SK-N-SH treated with all-trans-retinoic acid at 6 μM for 48 hours (cell line): ENCODE data around the gene TOPAZ1.

Experiments used
- ATAC-seq: fragments of 200-7000 bp; cut with Tn5 transposase; 3 replicates; pipeline ENCODE4 v1.9.1; 2020; ENCODE audit warnings: mild to moderate bottlenecking, moderate library complexity
- ARNTL ChIP-seq: fragments of 450-650 bp; formaldehyde crosslinking; IDR thresholded peaks from 2 replicates; pipeline ENCODE4 v1.5.0; 2020; ENCODE audit warnings: low read depth, mild to moderate bottlenecking, moderate library complexity, borderline replicate concordance
- BACH2 ChIP-seq: fragments of 250-450 bp; sonication (Bioruptor Pico); IDR thresholded peaks from 2 replicates; pipeline ENCODE4 v1.9.0; 2021; ENCODE audit warnings: mild to moderate bottlenecking, borderline replicate concordance
- CREB5 ChIP-seq: fragments of 250-450 bp; sonication (Bioruptor Pico); IDR thresholded peaks from 2 replicates; pipeline ENCODE4 v1.5.1; 2020; ENCODE audit warnings: low read depth, mild to moderate bottlenecking, moderate library complexity
- CSDC2 ChIP-seq: fragments of 250-450 bp; sonication (Bioruptor Pico); IDR thresholded peaks from 2 replicates; pipeline ENCODE4 v1.5.0; 2020; ENCODE audit warnings: mild to moderate bottlenecking, moderate library complexity
- ESRRG ChIP-seq: fragments of 250-450 bp; sonication (Bioruptor Pico); IDR thresholded peaks from 2 replicates; pipeline ENCODE4 v1.6.1; 2021; ENCODE audit warnings: mild to moderate bottlenecking
- GLIS3 ChIP-seq: fragments of 250-450 bp; sonication (Bioruptor Pico); IDR thresholded peaks from 2 replicates; pipeline ENCODE4 v1.5.0; 2020; ENCODE audit warnings: mild to moderate bottlenecking, moderate library complexity
- ISL1 ChIP-seq: fragments of 250-450 bp; sonication (Bioruptor Pico); IDR thresholded peaks from 2 replicates; pipeline ENCODE4 v2.1.2; 2022; ENCODE audit warnings: mild to moderate bottlenecking, moderate library complexity
- OSR1 ChIP-seq: fragments of 250-450 bp; sonication (Bioruptor Pico); IDR thresholded peaks from 2 replicates; pipeline ENCODE4 v1.8.0; 2022; ENCODE audit warnings: moderate library complexity, mild to moderate bottlenecking, inconsistent platforms
- PATZ1 ChIP-seq: fragments of 250-450 bp; sonication (Bioruptor Pico); IDR thresholded peaks from 2 replicates; pipeline ENCODE4 v1.8.0; 2020; ENCODE audit warnings: mild to moderate bottlenecking, moderate library complexity, borderline replicate concordance
- PPARA ChIP-seq: fragments of 250-450 bp; sonication (Bioruptor Pico); IDR thresholded peaks from 2 replicates; pipeline ENCODE4 v1.5.0; 2020; ENCODE audit warnings: mild to moderate bottlenecking, borderline replicate concordance
- RARB ChIP-seq: fragments of 250-450 bp; sonication (Bioruptor Pico); IDR thresholded peaks from 2 replicates; pipeline ENCODE4 v1.8.0; 2021; ENCODE audit warnings: mild to moderate bottlenecking, moderate library complexity
- SNAI2 ChIP-seq: fragments of 250-450 bp; sonication (Bioruptor Pico); IDR thresholded peaks from 2 replicates; pipeline ENCODE4 v1.5.0; 2020; ENCODE audit warnings: mild to moderate bottlenecking, moderate library complexity
- TCF4 ChIP-seq: fragments of 250-450 bp; sonication (Bioruptor Pico); IDR thresholded peaks from 2 replicates; pipeline ENCODE4 v1.8.0; 2021; ENCODE audit warnings: mild to moderate bottlenecking, moderate library complexity, borderline replicate concordance
- ZC3H10 ChIP-seq: fragments of 250-450 bp; sonication (Bioruptor Pico); IDR thresholded peaks from 2 replicates; pipeline ENCODE4 v1.5.1; 2021; ENCODE audit warnings: mild to moderate bottlenecking, moderate library complexity
- ZFP3 ChIP-seq: fragments of 250-450 bp; sonication (Bioruptor Pico); IDR thresholded peaks from 2 replicates; pipeline ENCODE4 v1.5.0; 2020; ENCODE audit warnings: mild to moderate bottlenecking, moderate library complexity
- ZFP30 ChIP-seq: fragments of 450-650 bp; formaldehyde crosslinking; IDR thresholded peaks from 2 replicates; pipeline ENCODE4 v1.5.0; 2022; ENCODE audit warnings: mild to moderate bottlenecking, moderate library complexity
- ZNF565 ChIP-seq: fragments of 450-650 bp; formaldehyde crosslinking; conservative IDR thresholded peaks from 2 replicates; pipeline ENCODE4 v1.5.0; 2020; ENCODE audit warnings: low read depth, mild to moderate bottlenecking, moderate library complexity
- ZNF70 ChIP-seq: fragments of 450-650 bp; formaldehyde crosslinking; IDR thresholded peaks from 2 replicates; pipeline ENCODE4 v1.5.0; 2020; ENCODE audit warnings: mild to moderate bottlenecking, moderate library complexity
- ZNF8 ChIP-seq: fragments of 450-650 bp; formaldehyde crosslinking; IDR thresholded peaks from 2 replicates; pipeline ENCODE4 v1.5.0; 2020; ENCODE audit warnings: mild to moderate bottlenecking, moderate library complexity
- TF ChIP-seq, protein P1 (sequence below): fragments of 250-450 bp; sonication (Bioruptor Pico); IDR thresholded peaks from 2 replicates; pipeline ENCODE4 v1.5.0; 2020; ENCODE audit warnings: mild to moderate bottlenecking, moderate library complexity
- TF ChIP-seq, protein P2 (sequence below): fragments of 250-450 bp; sonication (Bioruptor Pico); IDR thresholded peaks from 2 replicates; pipeline ENCODE4 v1.8.0; 2021; ENCODE audit warnings: low read depth, mild to moderate bottlenecking, moderate library complexity, borderline replicate concordance

The TOPAZ1 gene

DNA sequence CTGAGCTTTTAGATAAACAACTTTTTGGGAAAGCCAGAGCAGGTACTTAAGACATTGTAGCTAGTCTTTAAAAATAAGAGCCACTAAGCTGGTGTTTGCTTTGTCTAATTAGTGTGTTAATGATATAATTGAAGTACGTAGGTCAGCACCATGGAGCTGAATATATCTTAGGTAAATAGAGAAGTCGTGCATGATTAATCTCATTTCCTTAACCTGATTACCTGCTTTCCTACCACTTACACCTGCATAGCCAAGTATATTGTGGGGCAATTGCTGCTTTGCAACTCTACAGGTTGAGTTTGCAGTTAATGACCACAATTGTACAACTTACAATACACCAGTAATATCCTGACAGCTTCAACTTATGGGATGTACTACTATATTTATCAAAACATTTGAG lies 17.6 kb upstream of the TOPAZ1 start:
- no peak for TF ChIP-seq PATZ1 (CRISPR knock-in tag)
- no peak for TF ChIP-seq OSR1 (CRISPR knock-in tag)
- TF ChIP-seq ZNF565 = no peak
- no peak for TF ChIP-seq ZC3H10 (CRISPR knock-in tag)
- no peak for TF ChIP-seq PPARA (CRISPR knock-in tag)
- TF ChIP-seq ARNTL (CRISPR knock-in tag) = no peak
- no peak for TF ChIP-seq CSDC2 (CRISPR knock-in tag)
- TF ChIP-seq, protein P1, sequence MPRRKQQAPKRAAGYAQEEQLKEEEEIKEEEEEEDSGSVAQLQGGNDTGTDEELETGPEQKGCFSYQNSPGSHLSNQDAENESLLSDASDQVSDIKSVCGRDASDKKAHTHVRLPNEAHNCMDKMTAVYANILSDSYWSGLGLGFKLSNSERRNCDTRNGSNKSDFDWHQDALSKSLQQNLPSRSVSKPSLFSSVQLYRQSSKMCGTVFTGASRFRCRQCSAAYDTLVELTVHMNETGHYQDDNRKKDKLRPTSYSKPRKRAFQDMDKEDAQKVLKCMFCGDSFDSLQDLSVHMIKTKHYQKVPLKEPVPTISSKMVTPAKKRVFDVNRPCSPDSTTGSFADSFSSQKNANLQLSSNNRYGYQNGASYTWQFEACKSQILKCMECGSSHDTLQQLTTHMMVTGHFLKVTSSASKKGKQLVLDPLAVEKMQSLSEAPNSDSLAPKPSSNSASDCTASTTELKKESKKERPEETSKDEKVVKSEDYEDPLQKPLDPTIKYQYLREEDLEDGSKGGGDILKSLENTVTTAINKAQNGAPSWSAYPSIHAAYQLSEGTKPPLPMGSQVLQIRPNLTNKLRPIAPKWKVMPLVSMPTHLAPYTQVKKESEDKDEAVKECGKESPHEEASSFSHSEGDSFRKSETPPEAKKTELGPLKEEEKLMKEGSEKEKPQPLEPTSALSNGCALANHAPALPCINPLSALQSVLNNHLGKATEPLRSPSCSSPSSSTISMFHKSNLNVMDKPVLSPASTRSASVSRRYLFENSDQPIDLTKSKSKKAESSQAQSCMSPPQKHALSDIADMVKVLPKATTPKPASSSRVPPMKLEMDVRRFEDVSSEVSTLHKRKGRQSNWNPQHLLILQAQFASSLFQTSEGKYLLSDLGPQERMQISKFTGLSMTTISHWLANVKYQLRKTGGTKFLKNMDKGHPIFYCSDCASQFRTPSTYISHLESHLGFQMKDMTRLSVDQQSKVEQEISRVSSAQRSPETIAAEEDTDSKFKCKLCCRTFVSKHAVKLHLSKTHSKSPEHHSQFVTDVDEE (CRISPR knock-in tag) = no peak
- TF ChIP-seq ESRRG = no peak
- TF ChIP-seq ZNF70 (CRISPR knock-in tag) = no peak
- TF ChIP-seq SNAI2 (CRISPR knock-in tag) = no peak
- no peak for TF ChIP-seq TCF4
- TF ChIP-seq BACH2 (CRISPR knock-in tag) = no peak
- no peak for TF ChIP-seq ZNF8 (CRISPR knock-in tag)
- no peak for TF ChIP-seq GLIS3 (CRISPR knock-in tag)
- TF ChIP-seq ISL1 (CRISPR knock-in tag) = no peak
- TF ChIP-seq ZFP30 (CRISPR knock-in tag) = no peak
- TF ChIP-seq ZFP3 (CRISPR knock-in tag) = no peak
- TF ChIP-seq, protein P2, sequence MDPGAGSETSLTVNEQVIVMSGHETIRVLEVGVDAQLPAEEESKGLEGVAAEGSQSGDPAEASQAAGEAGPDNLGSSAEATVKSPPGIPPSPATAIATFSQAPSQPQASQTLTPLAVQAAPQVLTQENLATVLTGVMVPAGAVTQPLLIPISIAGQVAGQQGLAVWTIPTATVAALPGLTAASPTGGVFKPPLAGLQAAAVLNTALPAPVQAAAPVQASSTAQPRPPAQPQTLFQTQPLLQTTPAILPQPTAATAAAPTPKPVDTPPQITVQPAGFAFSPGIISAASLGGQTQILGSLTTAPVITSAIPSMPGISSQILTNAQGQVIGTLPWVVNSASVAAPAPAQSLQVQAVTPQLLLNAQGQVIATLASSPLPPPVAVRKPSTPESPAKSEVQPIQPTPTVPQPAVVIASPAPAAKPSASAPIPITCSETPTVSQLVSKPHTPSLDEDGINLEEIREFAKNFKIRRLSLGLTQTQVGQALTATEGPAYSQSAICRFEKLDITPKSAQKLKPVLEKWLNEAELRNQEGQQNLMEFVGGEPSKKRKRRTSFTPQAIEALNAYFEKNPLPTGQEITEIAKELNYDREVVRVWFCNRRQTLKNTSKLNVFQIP (CRISPR knock-in tag) = no peak
- no peak for ATAC-seq

GRCh38 chr3:44226573-44226972 lies 15.1 kb upstream of the TOPAZ1 start:
- ATAC-seq = no peak
- TF ChIP-seq ZNF565 (no peak), SNAI2 (CRISPR knock-in tag) (no peak), CSDC2 (CRISPR knock-in tag) (no peak), PATZ1 (CRISPR knock-in tag) (no peak), BACH2 (CRISPR knock-in tag) (no peak), RARB (CRISPR knock-in tag) (no peak), ZNF8 (CRISPR knock-in tag) (no peak), PPARA (CRISPR knock-in tag) (no peak), CREB5 (CRISPR knock-in tag) (no peak), GLIS3 (CRISPR knock-in tag) (no peak), ARNTL (CRISPR knock-in tag) (no peak), ZNF70 (CRISPR knock-in tag) (no peak), TCF4 (no peak)
- TF ChIP-seq, protein P1 (CRISPR knock-in tag) = no peak
